GM13977 (cell line): Measurements from ENCODE around the gene PKIB.

Experiments
- DNase-seq: peaks from one replicate; pipeline ENCODE4 v3.0.0; 2012; ENCODE audit warnings: low spot score
- in situ Hi-C: fragments of 300-500 bp; cut with MboI; formaldehyde crosslinking; loops from one replicate; pipeline ENCODE4 v1.12.0; 2022; ENCODE audit warnings: low sequenced_read_pairs, low pct_unique_long_range_greater_than_20kb, mixed read lengths, inconsistent platforms; ENCODE audit not compliant: unreplicated experiment
- TF ChIP-seq, protein P1 (sequence below): IDR thresholded peaks from 2 replicates; pipeline ENCODE4 v1.5.1; 2012; ENCODE audit warnings: mild to moderate bottlenecking, control low read depth; ENCODE audit not compliant: insufficient read depth; ENCODE audit errors: extremely low read depth, missing control alignments

PKIB gene

DNA sequence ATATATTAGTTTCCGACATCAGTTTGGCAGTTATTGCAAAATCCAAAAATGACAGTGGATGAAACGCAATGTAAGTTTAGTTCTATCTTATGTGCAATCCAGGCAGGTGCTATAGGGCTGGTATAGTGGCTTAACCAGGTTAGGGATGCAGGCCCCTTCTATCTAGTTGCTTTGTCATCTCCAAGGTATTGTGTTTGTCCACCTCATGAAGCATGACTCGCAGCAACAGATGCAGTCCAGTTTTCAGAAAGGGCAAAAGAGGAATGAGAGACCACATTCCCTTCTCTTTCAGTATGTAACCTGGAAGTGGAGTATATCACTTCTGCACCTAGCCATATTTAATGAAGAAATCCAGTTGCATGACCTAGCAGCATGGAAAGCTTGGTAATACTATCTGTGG, 59.7 kb downstream of the PKIB start:
- DNase-seq, result no peak
- in situ Hi-C loops, result no loop called here
- TF ChIP-seq, protein P1, sequence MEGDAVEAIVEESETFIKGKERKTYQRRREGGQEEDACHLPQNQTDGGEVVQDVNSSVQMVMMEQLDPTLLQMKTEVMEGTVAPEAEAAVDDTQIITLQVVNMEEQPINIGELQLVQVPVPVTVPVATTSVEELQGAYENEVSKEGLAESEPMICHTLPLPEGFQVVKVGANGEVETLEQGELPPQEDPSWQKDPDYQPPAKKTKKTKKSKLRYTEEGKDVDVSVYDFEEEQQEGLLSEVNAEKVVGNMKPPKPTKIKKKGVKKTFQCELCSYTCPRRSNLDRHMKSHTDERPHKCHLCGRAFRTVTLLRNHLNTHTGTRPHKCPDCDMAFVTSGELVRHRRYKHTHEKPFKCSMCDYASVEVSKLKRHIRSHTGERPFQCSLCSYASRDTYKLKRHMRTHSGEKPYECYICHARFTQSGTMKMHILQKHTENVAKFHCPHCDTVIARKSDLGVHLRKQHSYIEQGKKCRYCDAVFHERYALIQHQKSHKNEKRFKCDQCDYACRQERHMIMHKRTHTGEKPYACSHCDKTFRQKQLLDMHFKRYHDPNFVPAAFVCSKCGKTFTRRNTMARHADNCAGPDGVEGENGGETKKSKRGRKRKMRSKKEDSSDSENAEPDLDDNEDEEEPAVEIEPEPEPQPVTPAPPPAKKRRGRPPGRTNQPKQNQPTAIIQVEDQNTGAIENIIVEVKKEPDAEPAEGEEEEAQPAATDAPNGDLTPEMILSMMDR, result no peak

DNA sequence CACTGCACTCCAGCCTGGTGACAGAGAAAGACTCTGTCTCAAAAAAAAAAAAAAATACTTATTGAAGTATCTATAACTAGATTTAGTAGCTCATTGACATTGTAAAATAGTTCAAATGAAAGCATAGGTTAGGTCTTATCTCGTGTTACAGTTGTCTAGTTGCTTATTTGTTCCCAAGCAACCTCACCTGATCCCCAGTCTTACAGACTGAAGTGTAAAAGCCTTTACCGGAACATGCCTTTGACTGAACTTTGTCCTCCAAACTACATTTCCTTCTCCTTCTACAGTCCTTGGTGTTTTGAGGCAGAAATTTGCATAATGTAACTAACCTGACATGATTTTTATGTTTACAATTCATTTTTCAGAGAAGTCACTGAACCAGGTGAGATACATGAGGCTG, 61.0 kb downstream of the PKIB start:
- TF ChIP-seq, protein P1, result no peak
- in situ Hi-C loops, result no loop called here
- no peak for DNase-seq

DNA sequence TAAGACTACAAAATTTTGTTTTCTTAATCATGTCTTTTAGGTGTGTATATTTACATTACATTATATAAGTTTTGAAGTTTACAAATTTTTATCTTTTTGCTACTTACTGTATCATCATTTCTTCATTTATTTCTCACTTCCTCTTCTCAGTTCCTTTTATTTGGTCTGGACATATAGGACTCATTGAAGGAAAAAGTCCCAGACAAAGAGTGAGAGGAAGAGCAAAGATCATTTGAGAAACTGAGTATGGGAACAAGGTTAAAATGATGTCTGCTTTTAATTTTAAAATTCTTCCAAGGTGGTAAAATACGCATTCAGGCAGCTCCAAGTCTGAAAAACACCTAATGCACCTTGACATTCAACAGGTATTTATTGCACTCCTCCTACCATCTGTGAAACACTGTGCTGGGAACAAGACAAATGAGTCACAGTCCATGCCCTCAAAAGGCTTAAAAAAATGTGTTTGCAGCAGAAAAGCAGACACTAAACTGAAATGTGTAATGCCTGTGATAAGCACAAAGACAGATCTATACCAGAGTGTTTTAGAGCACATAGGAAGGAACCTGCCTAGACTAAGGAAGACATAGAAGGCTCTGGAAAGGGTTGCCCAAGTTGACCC, 63.2 kb downstream of the PKIB start:
- DNase-seq, result no peak
- TF ChIP-seq, protein P1, result no peak
- in situ Hi-C loops, result no loop called here

DNA sequence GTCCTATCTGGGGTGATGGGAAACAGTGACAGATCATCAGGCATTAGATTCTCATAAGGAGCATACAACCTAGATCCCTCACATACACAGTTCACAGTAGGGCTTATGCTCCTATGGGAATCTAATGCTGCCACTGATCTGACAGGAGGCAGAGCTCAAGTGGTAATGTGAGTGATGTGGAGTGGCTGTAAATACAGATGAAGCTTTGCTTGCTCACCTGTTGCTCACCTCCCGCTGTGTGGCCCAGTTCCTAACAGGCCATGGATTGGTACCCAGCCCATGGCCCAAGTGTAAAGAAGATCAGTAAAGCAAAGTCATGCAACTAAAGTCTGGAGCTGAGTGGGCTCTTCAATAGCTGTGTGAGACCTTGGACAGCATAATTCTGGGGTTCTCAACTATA, 65.9 kb downstream of the PKIB start:
- in situ Hi-C loops, result no loop called here
- DNase-seq, result no peak
- TF ChIP-seq, protein P1, result no peak

DNA sequence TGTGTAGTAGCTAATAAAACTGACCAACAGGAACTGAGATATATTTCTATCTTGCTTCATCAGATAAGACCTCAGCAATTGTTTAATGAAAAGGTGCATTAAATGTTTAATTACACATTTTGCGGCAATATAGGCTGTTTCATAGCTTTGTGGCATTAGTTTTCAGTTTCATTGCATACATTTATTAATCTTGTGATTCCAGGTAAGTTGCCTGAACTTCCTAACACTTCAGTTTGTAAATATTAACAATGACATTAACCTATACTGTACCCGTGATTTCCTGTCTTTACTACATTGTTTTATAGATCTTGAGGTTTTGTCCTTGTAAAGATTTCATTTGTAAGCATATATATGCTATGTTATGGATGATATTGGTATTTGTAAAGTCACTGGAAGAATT, 66.5 kb downstream of the PKIB start:
- in situ Hi-C loops, result no loop called here
- TF ChIP-seq, protein P1, result no peak
- no peak for DNase-seq

DNA sequence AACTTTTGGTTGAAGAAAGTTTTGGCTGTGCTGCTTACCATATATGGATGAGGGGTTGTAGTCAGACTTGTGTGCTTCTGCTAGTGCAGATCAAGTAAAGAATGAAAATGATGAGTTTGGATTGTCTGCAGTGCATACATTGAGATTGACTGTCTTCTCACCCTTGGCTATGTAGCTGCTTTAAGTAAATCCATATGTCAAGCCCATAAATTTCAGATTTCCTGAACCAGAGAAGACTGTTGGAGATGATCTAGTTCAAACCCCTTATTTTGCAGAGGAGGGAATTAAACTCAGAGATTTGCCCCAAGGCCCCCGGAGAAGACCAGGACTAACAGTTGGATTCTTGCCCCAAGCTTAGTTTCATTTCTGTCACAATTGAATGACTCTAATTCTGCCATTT, 67.2 kb downstream of the PKIB start:
- DNase-seq, result no peak
- TF ChIP-seq, protein P1, result no peak
- in situ Hi-C loops, result no loop called here

DNA sequence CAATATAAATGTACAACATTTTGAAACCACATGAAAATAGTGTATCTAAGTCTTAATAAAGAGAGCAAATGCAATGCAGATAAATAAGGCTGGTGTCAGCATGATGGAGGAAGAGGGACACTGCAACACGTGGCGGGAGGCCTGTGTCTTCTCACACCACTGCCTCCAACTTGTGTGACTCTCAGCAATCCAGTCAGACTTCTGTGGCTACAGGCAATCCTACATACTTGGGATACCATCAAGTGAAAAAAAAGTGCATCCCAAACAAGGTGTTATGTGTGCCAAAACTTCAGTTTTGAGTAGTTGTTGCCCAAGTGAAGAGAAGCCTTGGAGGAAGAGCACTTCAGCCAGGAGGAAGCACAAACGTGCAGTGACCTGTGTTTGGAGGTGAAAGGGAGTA, 68.6 kb downstream of the PKIB start:
- in situ Hi-C loops, result no loop called here
- TF ChIP-seq, protein P1, result no peak
- no peak for DNase-seq
